Caco-2 (cell line): Measurements from ENCODE around the gene KIRREL3. TPM values are rescaled to one million over a fixed set of nuclear protein-coding genes. Genes with fewer than 3 reads are reported as not detected.
A peak's percentile ranks its signal among the peaks of the same experiment; 100 is the strongest.
"Not testable (repeated sequence)": the region's sequence is repeated elsewhere in the genome, so short reads cannot be mapped to it uniquely, and the experiment has no call there.

Experiments used
- BruUV-seq: library from RNA; stranded (reverse); fragments of 400-500 nt; replicated peaks from 2 replicates; lab custom pipeline; 2021; lab: Mats Ljungman, UMichigan
- CTCF ChIA-PET: fragments of 300-600 bp; sonication (Branson Sonifier 250); formaldehyde crosslinking; loops from one replicate; lab custom pipeline; 2022; ENCODE audit warnings: antibody characterized with exemption; lab: Charles Lee
- POLR2A ChIA-PET: fragments of 300-600 bp; sonication (Branson Sonifier 250); formaldehyde crosslinking; loops from one replicate; lab custom pipeline; 2022; ENCODE audit warnings: antibody characterized with exemption; lab: Charles Lee
- DNase-seq, 2 experiments: peaks; one replicate each; pipeline versions ENCODE4 v3.0.0 to v3.0.0-alpha.2; 2020 to 2022
- H3K27me3 ChIP-seq: replicated peaks from 2 replicates; pipeline ENCODE4 v1.6.0; 2011; ENCODE audit warnings: low read length; ENCODE audit not compliant: control insufficient read depth, insufficient read depth
- H3K36me3 ChIP-seq: 2 replicates; pipeline ENCODE4 v1.5.1; 2011; ENCODE audit warnings: low read length; ENCODE audit not compliant: control insufficient read depth, insufficient read depth
- H3K4me1 ChIP-seq: fragments of 250-450 bp; sonication (Bioruptor Pico); 2 replicates; pipeline ENCODE4 v1.5.1; 2020; ENCODE audit warnings: mild to moderate bottlenecking
- H3K4me3 ChIP-seq: 2 replicates; pipeline ENCODE4 v1.5.1; 2011; ENCODE audit warnings: low read depth, mild to moderate bottlenecking, control low read depth, low read length
- H3K9me3 ChIP-seq: fragments of 250-450 bp; sonication (Bioruptor Pico); 2 replicates; pipeline ENCODE4 v1.5.1; 2020; ENCODE audit warnings: mild to moderate bottlenecking, moderate library complexity
- H3K27ac Mint-ChIP-seq: one replicate; pipeline ENCODE4 v1.8.0; 2022; ENCODE audit warnings: mixed read lengths; ENCODE audit not compliant: unreplicated experiment
- H3K27me3 Mint-ChIP-seq: one replicate; pipeline ENCODE4 v1.8.0; 2022; ENCODE audit warnings: mixed read lengths; ENCODE audit not compliant: insufficient read depth, unreplicated experiment
- H3K36me3 Mint-ChIP-seq: one replicate; pipeline ENCODE4 v1.8.0; 2022; ENCODE audit warnings: mild to moderate bottlenecking, mixed read lengths; ENCODE audit not compliant: insufficient read depth, unreplicated experiment
- H3K4me1 Mint-ChIP-seq: one replicate; pipeline ENCODE4 v1.8.0; 2022; ENCODE audit warnings: low read depth, mixed read lengths; ENCODE audit not compliant: unreplicated experiment
- H3K4me3 Mint-ChIP-seq: one replicate; pipeline ENCODE4 v1.8.0; 2022; ENCODE audit warnings: mild to moderate bottlenecking, moderate library complexity, mixed read lengths; ENCODE audit not compliant: unreplicated experiment
- H3K9me3 Mint-ChIP-seq: one replicate; pipeline ENCODE4 v1.8.0; 2022; ENCODE audit warnings: mixed read lengths; ENCODE audit not compliant: unreplicated experiment
- intact Hi-C: fragments of 100-400 bp; cut with micrococcal nuclease; formaldehyde crosslinking; loops from one replicate; pipeline ENCODE4 v1.10.0; 2022; ENCODE audit not compliant: unreplicated experiment
- total RNA-seq: library from RNA; stranded (reverse); gene quantifications from 2 replicates; pipeline ENCODE4 v1.2.3, GENCODE V29; 2022
- TF ChIP-seq, protein P1 (sequence below), 2 experiments: fragments of 200-600 bp in 1 of 2; IDR thresholded peaks; 1 replicate in 1 of 2; 2 replicates in 1 of 2; pipeline versions ENCODE4 v1.5.1 to v1.8.0; 2011 to 2022; ENCODE audit warnings: antibody characterized with exemption in 1 of 2, control low read depth in 1 of 2, inconsistent platforms in 1 of 2, low read depth in 1 of 2, low read length in 1 of 2, mild to moderate bottlenecking in 1 of 2, moderate library complexity in 1 of 2; ENCODE audit not compliant: insufficient read depth in 1 of 2, severe bottlenecking in 1 of 2, unreplicated experiment in 1 of 2

The KIRREL3 gene
- total RNA-seq, 1 experiment from 2014 or later = not detected

DNA sequence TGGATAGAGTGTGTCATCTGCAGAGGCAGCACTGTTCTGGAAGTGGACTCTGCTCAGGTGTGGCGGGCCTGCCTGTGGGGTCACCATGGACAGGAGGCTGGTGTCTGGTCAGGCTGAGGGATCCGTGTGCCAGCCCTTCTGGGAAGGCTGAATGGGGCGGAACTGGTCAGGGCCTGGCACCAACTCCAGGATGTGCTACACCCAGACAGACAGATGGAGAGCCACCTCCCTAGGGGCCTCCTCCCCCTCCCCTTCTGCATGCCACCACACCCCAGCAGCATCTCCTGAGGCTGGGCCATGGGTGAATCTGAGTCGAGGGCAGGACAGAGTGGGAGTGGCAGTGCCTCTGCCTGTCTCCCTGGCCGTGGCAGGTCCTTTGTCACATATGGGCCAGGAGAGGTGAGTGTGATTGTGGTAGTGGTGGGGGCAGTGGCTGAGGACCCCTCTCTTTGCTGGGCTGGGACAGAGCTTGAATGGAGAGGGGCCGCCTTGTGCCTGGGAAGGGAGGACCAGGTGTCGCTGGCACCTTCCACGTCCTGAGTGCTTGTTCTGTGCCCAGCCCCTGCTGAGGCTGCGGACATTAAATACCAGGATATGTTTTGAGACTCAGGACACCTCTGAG, 616.0 kb downstream of the KIRREL3 start:
- no peaks in the 10 kb centered on the region for H3K27me3 Mint-ChIP-seq
- H3K9me3 ChIP-seq = no peaks in the 10 kb centered on the region
- POLR2A ChIA-PET = no interaction called here
- TF ChIP-seq, protein P1, sequence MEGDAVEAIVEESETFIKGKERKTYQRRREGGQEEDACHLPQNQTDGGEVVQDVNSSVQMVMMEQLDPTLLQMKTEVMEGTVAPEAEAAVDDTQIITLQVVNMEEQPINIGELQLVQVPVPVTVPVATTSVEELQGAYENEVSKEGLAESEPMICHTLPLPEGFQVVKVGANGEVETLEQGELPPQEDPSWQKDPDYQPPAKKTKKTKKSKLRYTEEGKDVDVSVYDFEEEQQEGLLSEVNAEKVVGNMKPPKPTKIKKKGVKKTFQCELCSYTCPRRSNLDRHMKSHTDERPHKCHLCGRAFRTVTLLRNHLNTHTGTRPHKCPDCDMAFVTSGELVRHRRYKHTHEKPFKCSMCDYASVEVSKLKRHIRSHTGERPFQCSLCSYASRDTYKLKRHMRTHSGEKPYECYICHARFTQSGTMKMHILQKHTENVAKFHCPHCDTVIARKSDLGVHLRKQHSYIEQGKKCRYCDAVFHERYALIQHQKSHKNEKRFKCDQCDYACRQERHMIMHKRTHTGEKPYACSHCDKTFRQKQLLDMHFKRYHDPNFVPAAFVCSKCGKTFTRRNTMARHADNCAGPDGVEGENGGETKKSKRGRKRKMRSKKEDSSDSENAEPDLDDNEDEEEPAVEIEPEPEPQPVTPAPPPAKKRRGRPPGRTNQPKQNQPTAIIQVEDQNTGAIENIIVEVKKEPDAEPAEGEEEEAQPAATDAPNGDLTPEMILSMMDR (IDR thresholded peaks at IDR 0.05; ENCODE audit: insufficient read depth in 1 of 2, low read depth in 1 of 2, low read length in 1 of 2, severe bottlenecking in 1 of 2, unreplicated experiment in 1 of 2) = no peak
- H3K27ac Mint-ChIP-seq = peak overlapping the region; percentile 35
- no peak overlapping the region for H3K4me3 Mint-ChIP-seq
- intact Hi-C loops = no loop called here
- no TSS peak for BruUV-seq
- no peak overlapping the region for H3K4me3 ChIP-seq
- H3K36me3 Mint-ChIP-seq = no peaks in the 10 kb centered on the region
- no peaks in the 10 kb centered on the region for H3K36me3 ChIP-seq
- H3K27me3 ChIP-seq = no peaks in the 10 kb centered on the region
- DNase-seq = no peak
- CTCF ChIA-PET = no interaction called here
- no peaks in the 10 kb centered on the region for H3K4me1 Mint-ChIP-seq
- no peaks in the 10 kb centered on the region for H3K9me3 Mint-ChIP-seq
- H3K4me1 ChIP-seq = peaks cover 12% of the 10 kb centered on the region; the same call in 1 of the 2 replicates

DNA sequence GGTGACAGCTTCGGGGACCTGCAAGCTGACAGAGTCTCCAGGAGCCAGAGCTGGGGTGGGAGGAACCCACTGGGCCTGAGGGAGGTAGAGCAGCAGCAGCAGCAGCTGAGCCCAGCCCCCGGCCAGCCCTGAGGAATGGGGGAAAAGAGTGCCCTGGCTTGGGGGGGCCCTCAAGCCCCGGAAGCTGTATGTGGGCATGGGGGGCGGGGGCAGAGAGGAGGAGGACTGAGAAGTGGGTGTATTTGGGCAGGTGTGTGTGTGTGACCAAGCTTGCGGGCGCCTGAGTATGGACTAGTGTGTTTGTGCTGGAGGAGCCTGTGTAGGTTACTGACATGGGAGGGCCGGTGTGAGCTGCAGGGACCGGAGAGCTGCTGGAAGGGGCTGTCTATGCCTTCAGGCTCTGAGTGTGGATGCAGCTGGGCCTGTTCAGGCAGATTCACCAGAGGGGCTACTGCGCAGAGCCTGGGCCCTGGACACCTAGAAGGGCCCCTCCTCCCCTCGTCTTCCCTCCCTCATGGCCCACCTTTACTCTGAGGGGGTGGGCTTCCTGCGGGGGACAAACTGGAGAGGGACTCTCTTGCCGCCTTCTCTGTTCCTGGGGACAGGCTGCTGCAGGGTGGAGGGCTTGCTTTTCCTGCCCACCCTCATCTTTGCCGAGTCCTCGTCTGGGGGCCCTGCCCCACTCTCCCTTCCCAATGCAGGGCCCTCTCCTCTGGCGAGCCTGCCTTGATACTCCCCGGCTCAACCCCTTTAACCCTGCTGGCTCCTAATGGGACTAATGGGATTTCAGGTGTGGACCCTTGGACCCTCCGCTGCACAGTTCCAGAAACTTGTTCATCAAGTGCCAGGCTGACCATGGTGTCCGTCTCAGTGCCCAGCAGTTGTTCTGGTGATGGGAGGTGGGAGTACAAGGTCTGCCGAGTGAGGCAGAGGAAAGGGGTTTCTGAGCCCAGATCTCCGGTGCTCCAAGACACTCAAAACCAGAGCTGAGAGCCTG, 616.9 kb downstream of the KIRREL3 start:
- no TSS peak for BruUV-seq
- DNase-seq = no peak
- Mint-ChIP-seq H3K4me3 (no peak overlapping the region), H3K27ac (peak overlapping the region; percentile 35), H3K4me1 (no peaks in the 10 kb centered on the region), H3K36me3 (no peaks in the 10 kb centered on the region), H3K27me3 (no peaks in the 10 kb centered on the region), H3K9me3 (no peaks in the 10 kb centered on the region)
- Histone ChIP-seq H3K4me1 (peaks cover 12% of the 10 kb centered on the region; the same call in 1 of the 2 replicates), H3K27me3 (no peaks in the 10 kb centered on the region), H3K36me3 (no peaks in the 10 kb centered on the region), H3K4me3 (no peak overlapping the region), H3K9me3 (no peaks in the 10 kb centered on the region)
- TF ChIP-seq, protein P1 (IDR thresholded peaks at IDR 0.05; ENCODE audit: insufficient read depth in 1 of 2, low read depth in 1 of 2, low read length in 1 of 2, severe bottlenecking in 1 of 2, unreplicated experiment in 1 of 2) = no peak
- intact Hi-C loops = no loop called here
- ChIA-PET CTCF (no interaction called here), POLR2A (no interaction called here)

GRCh38 chr11:126382641-126383040, 617.9 kb downstream of the KIRREL3 start:
- H3K9me3 Mint-ChIP-seq, H3K27ac Mint-ChIP-seq, BruUV-seq, H3K27me3 ChIP-seq, H3K27me3 Mint-ChIP-seq, CTCF ChIA-PET, H3K36me3 ChIP-seq, H3K4me3 ChIP-seq, H3K4me1 Mint-ChIP-seq, intact Hi-C loops, POLR2A ChIA-PET, H3K36me3 Mint-ChIP-seq, H3K9me3 ChIP-seq: not testable (repeated sequence)
- DNase-seq = peak; percentile 37 to 67
- H3K4me3 Mint-ChIP-seq = peak overlapping the region; percentile 22
- H3K4me1 ChIP-seq = peaks cover 12% of the 10 kb centered on the region; the same call in 1 of the 2 replicates

DNA sequence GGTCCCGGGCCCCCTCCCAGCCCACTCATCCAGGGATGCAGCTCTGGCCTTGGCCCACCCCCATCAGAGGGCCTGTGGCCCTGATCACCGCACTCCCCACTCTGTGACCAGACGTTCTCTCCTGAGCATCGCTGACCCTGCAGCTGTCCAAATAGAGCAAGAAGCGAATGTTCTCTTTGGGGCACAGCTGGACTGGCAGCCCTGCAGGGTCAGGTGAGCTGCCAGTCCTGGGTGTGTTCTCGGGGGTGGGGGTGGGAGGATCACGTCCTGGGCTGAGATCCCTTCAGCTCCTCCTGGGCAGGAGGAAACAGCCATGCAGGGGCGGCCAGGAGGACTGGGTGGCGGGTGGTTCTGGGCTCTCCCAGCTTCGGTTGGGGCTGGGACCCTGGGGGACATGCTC, 618.6 kb downstream of the KIRREL3 start:
- POLR2A ChIA-PET, H3K4me3 ChIP-seq, H3K9me3 ChIP-seq, intact Hi-C loops, DNase-seq, BruUV-seq, H3K4me3 Mint-ChIP-seq, H3K27ac Mint-ChIP-seq, H3K4me1 Mint-ChIP-seq, H3K27me3 Mint-ChIP-seq, H3K36me3 Mint-ChIP-seq, H3K36me3 ChIP-seq, H3K9me3 Mint-ChIP-seq, CTCF ChIA-PET, H3K27me3 ChIP-seq: not testable (repeated sequence)
- H3K4me1 ChIP-seq = peaks cover 12% of the 10 kb centered on the region; the same call in 1 of the 2 replicates
